GM21526 (cell line): ENCODE measurements around the gene MISP.
"Not testable (repeated sequence)": the region's sequence is repeated elsewhere in the genome, so short reads cannot be mapped to it uniquely, and the experiment has no call there.

Experiments used
- ATAC-seq: cut with Tn5 transposase; IDR thresholded peaks from one replicate; pipeline ENCODE4 v1.9.1; 2021; ENCODE audit warnings: moderate library complexity; ENCODE audit not compliant: unreplicated experiment, low FRiP score

MISP gene

DNA sequence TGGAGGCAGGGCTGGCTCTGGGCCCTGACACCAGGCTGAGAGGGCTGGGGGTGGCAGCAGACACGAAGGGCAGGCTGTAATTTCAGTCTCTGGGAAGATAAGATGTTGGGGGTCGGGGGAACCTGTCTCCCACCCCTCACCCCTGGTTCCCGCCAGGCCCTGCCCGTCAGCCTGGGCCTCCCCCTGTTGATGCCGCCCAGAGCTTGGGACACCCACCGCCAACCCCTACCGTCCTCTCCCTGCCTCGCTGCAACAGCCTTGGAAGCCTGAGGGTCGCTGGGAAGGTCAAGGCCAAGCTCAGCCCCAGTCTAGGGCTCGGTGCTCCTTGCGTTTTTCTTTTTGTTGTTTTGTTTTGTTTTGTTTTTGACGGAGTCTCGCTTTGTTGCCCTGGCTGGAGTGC lies 27.7 kb upstream of the MISP start:
- ATAC-seq, result no peak

DNA sequence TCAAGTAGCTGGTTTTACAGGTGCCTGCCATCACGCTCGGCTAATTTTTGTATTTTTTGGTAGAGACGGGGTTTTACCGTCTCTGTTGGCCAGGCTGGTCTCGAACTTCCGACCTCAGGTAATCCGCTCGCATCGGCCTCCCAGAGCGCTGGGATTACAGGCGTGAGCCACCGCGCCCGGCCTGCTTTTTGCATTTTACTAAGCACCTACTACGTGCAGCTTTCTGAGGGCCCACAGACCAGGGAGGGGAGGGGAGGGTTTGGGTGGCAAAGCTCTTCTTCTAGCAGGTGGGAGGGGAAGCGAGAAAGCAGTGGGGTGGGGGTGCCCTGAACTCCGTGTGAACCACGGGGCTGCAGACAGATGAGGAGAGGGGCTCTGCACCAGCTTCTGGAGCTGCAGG lies 27.2 kb upstream of the MISP start:
- ATAC-seq, result no peak

DNA sequence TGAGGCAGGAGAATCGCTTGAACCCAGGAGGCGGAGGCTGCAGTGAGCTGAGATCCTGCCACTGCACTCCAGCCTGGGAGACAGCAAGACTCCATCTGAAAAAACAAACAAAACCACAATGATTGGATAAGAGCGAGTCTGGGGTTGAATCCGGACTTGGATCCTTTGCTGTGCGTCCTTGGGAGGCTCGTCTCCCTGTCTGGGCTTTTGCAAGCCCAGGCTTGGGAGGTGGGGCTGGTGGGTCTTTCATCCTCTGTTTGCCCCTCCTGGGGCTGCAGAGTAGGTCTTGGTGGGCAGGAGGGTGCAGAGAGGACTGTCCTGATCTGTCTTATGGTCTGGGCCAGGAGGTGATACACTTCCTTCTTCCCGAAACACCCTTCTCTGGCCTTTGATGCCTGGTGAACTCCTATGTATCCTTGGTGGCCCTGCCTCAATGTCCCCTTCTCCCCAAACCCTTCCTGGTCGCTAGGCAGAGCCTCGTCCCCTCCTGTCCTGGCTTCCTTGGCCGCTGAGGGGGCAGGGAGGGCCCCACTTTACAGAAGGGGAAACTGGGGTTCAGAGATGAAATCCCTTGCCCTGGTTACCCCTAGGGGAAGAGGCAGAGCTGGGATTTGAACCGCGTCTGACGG lies 25.3 kb upstream of the MISP start:
- ATAC-seq, result no peak

DNA sequence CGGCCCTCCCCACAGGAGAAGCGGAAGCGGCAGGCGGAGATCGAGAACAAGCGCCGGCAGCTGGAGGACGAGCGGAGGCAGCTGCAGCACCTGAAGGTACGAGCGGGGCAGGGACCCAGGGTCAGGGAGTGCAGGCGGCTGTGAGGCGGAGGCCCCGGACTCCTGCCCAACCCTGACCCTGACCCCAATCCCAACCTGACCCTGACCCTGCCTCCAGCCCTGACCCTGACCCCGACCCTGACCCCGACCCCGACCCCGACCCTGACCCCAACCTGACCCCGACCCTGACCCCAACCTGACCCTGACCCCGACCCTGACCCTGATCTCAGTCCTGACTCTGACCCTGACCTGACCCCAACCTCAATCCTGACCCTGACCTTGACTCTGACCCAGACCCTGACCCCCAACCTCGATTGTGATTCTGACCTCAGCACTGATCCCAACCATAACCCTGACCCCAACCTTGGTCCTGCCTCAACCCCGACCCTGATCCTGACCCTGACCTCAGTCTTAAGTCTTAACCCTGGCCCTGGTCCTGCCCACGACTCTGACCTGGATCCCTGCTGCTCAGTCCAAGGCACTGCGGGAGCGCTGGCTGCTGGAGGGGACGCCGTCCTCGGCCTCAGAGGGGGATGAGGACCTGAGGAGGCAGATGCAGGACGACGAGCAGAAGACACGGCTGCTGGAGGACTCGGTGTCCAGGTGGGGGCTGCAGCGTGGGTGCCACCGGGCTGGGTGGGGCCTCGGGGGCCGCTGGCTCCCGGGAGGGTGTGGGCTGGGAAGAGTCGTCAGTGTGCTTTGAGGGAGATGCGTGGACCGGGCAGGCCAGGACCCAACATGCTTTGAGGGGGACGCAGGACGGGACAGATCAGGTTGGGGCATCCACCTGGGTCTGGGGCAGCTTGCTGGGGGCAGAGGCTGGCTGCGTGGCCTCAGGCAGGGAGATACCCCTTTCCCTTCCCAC lies 23.6 kb upstream of the MISP start:
- ATAC-seq, result no peak

DNA sequence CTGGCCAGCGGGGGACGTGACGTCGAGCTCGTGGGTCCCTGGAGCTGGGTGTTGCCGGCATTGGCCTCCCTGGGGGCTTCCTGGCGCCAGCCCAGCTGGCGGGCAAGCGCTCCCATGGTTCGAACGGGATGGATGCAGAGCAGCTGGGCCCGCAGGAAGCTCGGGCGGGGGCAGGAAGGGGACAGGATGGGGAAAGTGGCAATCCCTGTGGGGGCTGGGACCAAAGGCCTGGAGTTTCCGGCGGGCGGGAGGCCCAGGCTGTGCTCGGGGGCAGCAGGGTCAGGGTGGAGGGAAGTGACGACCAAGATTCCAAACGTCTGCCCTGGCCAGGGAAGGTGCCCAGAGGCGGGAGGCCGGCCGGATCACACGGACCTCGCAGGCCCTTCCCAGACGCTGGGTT lies 22.9 kb upstream of the MISP start:
- ATAC-seq, result no peak

DNA sequence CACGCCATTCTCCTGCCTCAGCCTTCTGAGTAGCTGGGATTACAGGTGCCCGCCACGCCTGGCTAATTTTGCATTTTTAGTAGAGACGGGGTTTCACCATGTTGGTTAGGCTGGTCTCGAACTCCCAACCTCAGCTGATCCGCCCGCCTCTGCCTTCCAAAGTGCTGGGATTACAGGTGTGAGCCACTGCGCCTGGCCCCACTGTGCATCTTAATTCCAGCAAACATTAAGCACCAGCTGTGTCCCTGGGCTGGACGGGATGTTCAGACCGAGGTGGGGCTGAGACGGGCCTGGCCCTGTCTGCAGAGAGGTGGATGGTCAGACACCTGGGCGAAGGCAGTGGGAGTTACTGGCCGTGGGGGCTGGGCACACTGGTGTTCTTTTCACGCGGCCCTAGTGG lies 21.3 kb upstream of the MISP start:
- not testable (repeated sequence) for ATAC-seq

DNA sequence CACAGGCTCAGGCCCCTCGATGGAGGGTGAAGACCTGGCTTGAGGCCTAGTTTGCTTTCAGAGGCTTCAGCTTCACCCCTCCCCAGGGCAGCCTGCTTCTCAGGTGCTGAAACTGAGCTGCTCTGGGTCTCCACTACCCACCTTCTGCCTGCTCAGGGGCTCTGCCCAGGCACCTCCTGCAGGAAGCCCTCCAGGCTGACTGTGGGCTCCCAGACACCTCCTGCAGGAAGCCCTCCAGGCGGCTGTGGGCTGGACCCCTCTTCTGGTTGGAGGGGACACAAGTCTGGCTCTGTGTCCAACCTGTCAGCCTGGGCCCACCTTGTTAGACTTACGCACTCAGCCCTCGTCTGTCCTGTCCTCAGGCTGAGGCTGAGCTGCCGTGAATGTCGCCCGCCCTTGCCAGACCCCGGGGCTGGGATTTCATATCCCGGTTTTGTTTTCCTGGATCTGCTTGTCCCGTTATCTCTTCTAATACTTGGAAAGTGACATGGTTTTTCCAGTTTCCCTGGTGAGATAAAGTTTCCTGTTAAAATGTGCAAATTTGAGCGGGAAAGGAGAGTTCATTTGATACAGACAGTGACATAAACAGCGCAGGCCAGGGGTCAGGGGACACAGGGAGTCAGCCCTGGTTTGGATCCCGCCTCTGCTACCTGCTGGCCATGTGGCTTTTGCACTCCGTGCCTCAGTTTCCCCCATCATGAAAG lies 20.8 kb upstream of the MISP start:
- ATAC-seq, result no peak

DNA sequence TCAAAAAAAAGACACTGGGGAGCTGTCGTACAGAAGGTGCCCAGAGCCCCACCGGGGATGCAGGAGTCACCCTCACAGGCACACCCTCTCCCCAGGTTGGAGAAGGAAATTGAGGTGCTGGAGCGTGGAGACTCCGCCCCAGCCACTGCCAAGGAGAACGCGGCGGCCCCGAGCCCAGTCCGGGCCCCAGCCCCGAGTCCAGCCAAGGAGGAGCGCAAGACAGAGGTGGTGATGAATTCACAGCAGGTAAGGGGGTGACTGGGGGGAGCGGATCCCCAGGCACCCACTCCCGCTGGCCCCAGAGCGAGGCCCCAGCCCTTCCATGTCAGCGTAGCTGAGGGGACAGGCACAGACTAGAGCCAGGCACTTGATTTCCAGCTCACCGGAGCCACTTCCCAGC lies 19.9 kb upstream of the MISP start:
- no peak for ATAC-seq

DNA sequence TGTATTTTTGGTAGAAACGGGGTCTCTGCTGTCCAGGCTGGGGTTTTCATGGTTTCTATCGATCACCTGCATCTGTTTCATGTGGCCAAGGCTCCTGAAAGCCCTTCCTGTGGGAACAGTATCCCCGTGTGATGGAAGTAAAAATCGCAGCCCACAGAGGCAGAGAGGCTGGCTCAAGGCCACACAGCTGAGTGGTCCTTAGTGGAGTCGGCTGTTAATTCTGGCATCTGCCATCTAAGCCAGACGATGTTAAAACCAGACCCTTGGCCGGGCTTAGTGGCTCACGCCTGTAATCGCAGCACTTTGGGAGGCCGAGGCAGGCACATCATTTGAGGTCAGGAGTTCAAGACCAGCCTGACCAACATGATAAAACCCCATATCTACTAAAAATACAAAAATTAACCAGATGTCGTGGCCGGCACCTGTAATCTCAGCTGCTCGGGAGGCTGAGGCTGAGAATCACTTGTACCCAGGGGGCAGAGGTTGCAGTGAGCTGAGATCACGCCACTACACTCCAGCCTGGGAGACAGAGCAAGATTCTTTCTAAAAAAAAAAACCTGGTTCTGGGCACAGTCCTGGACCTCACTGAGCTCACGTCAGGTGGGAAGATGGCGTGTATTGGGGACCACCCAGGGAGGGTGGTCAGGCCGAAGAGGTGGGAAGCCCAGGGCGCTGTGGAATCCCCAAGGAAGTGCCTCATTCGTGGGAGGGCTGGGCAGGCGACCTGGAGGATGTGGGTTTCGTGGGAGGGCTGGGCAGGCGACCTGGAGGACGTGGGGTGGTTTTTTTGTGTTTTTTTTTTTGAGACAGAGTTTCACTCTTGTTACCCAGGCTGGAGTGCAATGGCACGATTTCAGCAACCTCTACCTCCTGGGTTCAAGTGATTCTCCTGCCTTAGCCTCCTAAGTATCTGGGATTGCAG lies 18.5 kb upstream of the MISP start:
- no peak for ATAC-seq

DNA sequence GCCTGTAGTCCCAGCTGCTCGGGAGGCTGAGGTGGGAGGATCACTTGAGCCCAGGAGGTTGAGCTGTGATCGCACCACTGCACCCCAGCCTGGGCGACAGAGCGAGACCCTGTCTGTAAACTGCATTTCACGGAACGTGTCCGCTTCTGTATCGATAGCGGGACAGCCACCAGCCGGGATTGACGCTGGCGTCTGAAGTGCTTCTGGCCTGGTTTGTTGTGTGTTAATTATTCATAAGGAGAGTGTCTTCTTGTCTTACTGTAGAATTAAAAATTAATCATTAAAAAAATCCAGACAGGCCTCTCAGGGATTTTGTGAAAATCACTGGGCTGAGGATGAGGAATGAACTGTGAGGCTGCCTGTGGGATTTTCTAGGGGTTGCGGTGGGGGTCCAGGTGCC lies 16.2 kb upstream of the MISP start:
- no peak for ATAC-seq

DNA sequence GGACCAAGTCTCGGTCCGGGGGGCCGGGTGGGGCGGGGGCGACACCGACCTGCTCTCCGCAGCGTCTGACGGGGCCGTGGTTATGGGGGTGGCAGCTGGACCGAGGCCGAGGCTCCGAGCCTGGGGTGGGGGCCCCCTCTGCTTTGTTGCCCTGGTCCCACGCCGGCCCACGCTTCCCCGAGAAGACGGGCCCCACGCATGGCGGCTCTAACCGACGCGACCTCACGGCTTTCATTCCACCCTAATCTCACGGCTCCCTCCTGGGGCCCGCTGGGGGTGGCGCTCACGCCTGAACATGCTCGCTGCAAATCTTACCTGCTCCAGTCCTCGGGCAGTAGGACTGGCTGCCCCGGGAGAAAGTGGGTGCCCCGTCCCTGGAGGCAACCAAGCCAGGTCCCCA lies 14.8 kb upstream of the MISP start:
- ATAC-seq, result no peak

DNA sequence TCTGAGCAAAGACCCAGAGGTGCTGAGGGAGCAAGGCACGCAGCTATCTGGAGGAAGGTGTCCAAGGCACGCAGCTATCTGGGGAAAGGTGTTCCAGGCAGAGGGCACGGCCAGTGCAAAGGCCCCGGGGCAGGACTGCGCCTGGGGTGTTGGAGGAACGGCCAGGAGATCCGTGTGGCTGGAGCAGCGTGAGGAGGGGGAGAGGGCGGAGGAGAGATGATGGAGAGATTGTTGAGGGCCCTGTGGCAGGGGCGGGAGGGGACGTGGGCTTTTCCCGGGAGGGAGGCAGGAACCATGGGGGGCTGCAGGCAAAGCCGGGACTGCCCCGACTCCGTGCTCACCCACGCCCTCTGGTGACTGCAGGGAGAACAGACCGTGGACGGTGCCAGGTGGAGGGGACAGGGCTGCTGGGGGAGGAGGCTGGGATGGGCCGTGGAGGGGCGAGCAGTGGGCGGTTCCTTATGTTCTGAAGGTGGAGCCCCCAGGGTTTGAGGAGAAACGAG lies 13.3 kb upstream of the MISP start:
- ATAC-seq, result no peak

DNA sequence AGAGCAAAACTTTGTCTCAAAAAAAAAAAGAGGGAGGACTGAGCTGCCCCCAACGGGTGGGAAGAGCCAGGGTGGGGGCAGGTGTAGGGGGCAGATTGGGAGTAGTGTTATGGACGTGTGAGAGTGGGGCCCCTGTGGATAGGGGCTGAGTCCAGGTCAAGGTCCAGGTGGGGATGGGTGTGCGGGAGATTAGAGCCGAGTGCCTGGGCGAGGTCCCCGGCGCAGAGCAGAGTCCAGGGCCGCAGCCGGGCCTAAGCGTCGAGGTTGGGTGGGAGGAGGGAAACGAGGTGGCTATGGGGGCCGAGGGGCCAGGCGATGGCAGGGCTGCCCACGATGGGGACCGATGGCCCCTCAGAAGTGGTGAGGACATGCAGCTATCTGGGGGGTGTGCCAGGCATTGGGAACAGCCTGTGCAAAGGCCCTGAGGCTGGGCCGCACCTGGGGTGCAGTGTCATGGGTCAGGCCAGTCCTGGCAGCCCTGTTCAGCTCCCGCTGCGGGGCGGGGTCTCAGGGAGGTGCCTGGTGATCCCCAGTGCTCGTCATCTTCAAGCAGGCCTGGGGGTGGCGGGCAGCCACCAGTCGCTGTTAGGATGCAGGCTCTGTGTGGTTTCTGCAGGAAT lies 12.3 kb upstream of the MISP start:
- ATAC-seq, result no peak

DNA sequence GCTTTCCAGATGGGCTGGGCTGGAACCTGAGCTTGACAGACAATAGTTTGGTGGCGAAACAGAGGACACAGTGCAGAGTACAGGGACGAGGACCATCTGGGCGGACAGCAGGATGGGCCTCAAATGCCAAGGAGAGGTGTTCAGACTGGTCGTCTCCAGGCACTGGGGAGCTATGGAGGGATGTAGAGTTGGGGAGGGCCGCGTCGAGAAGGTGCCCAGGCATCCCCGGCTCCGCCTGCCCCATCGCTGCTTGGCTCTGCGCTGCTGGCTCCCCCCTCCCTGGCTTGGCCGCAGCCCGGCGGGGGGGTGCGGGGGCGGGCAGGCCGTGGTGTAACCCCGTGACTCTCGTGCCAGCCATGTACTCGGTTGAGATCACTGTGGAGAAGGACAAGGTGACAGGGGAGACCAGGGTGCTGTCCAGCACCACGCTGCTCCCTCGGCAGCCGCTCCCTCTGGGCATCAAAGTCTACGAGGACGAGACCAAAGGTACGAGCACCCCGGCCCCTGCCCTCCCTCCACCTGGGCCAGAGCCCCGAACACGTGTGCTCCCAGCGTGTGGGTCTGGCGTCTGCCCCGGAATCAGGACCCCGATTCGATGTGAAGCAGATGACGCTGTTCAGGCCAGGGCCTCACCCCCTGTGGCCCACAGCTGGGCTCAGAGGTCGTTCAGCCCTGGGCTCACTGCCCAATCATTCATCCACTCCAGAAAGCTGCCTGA lies 10.8 kb upstream of the MISP start:
- ATAC-seq, result no peak

DNA sequence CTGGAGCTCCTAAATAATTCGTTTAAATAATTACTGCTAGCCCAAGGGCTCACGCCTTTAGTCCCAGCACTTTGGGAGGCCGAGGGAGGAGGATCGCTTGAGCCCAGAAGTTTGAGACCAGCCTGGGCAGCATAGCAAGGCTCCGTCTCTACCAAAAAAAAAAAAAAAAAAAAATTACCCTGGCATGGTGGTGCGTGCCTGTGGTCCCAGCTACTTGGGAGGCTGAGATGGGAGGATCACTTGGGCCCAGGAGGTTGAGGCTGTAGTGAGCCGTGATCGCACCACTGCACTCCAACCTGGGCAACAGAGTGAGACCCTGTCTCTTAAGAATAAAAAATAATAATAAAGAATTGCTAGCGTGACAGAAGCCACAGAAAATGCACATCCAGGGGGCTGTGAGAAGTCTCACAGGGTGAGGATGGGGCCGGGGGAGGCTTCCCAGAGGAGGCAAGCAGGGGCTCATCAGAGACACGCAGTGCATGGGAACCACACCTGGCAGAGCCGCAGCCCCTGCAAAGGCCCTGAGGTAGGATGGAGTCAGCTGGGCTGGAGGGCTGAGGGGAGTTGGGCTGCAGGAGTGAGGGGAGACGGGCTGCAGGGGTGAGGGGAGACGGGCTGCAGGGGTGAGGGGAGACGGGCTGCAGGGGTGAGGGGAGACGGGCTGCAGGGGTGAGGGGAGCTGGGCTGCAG lies 10.0 kb upstream of the MISP start:
- not testable (repeated sequence) for ATAC-seq

DNA sequence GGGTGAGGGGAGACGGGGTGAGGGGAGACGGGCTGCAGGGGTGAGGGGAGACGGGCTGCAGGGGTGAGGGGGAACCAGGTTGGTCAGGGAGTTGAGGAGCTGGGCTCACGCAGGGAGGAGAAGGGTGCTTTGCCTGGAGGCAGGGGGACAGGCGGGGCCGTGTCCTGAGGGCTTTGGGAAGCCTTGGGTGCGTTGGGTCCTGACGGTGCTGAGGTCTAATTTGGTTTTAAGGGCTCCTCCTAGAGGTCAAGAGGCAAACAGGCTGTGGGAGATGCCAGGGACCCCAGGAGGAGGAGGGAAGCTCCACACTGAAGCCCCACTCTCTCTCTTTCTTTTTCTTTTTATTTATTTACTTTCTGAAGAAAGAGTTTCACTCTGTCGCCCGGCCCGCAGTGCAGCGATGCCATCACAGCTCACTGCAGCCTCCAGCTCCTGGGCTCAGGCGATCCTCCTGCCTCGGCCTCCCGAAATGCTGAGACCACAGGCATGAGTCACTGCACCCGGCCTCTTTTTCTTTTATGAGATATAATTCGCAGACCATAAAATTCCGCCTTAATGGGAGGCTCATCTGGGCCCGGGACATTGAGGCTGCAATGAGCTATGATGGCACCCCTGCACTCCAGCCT lies 9.3 kb upstream of the MISP start:
- ATAC-seq, result no peak

DNA sequence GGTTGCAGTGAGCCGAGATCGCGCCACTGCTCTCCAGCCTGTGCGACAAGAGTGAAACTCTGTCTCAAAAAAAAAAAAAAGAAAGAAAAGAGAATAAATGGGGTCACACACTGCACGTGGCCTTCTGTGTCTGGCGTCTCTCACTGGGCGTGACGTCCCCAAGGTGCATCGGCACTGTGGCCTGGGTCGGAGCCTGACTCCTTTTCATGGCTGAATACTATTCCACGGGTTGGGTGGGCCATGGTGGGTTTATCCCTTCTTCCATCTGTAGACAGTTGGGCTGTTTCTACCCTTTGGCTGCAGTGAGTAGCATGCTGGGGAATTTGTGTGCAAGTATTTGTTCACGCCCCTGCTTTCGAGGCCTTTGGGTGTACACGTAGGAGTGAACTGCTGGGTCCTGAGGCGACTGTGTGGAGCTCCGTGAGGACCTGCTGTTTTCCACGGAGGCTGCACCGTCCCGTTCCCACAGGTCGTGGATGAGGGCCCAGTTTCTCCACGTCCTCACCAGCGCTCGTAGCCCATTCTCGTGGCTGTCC lies 8.3 kb upstream of the MISP start:
- ATAC-seq, result no peak

DNA sequence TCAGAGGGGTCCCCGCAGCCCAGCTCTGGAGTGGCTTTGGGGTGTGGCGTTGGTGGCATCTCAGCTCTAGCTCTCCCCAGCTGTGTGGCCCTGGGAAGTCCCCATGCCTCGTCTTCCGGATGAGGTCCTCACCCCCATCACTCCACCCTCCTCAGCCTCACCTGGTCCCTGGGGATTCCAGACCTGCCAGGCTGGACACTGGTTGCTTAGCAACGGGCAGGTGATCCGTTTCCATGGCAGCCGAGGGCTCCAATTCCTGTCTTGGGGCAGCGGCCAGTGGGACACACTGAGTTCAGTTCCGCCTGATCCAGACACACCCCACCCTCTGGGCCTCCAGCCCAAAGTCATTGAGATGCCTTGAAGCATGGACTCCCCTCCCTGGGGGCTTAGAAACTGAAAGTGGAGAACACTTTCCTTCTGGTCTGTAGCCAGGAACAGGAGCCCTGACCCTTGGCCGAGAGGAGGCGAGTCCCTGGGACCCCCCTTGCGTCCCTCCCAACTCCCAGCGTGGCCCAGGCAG lies 7.7 kb upstream of the MISP start:
- ATAC-seq, result no peak
